Measurements from ENCODE around the gene ATP12A. TPM values are rescaled to one million over a fixed set of nuclear protein-coding genes. Genes with fewer than 3 reads are reported as not detected.

Gene ATP12A
- total RNA-seq, 2 donors from 2014 or later, result under 0.01 to 0.26 TPM

DNA sequence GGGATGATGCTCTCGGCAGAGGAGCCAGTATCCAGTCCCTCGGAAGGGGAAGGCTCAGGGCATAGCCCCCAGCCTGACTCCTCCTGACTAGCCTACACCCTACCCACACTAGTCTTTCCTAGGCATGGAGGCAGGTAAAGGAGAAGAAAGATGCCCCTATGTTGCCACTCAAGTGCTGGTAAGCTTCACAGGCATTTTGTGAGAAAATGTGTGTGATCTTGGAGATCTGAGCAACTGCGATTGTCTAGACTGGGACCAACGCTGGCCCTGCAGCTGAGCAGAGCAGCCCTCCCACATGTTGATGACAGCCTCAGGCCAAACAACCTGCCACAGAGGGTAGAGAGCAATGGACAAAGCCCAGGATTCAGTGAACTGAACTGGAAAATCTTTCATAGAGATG lies 11.7 kb upstream of the ATP12A start:
- intact Hi-C loops (cut with DNase I), result no loop called here
- DNase-seq (no peak), ATAC-seq (no peak)
- no peaks in the 10 kb centered on the region for H3K9me3 ChIP-seq
- no peaks in the 10 kb centered on the region for H3K27me3 ChIP-seq
- no peaks in the 10 kb centered on the region for H3K36me3 ChIP-seq (replicated peaks in 1 of 2; ENCODE audit: insufficient read depth in 1 of 2, low read depth in 2 of 2)
- WGBS, 2 donors, result 47 to 59% methylated on average over 4 of the region's 4 CpGs
- no peak overlapping the region for H3K4me3 ChIP-seq
- peaks cover 5% of the 10 kb centered on the region for H3K4me1 ChIP-seq
- TF ChIP-seq CTCF (IDR thresholded peaks at IDR 0.05) (no peak), POLR2A (IDR thresholded peaks at IDR 0.05) (no peak)
- no peak overlapping the region for H3K27ac ChIP-seq

- 72 to 81% methylated on average over 4 to 5 of the region's 5 CpGs for WGBS, 2 donors
- no peak overlapping the region for H3K27ac ChIP-seq
- TF ChIP-seq CTCF (IDR thresholded peaks at IDR 0.05) (no peak), POLR2A (IDR thresholded peaks at IDR 0.05) (no peak)
- intact Hi-C loops (cut with DNase I), result no loop called here
- no peak overlapping the region for H3K4me3 ChIP-seq
- DNase-seq (no peak), ATAC-seq (no peak)
- no peaks in the 10 kb centered on the region for H3K9me3 ChIP-seq
- H3K27me3 ChIP-seq, result no peaks in the 10 kb centered on the region
- peaks cover 5% of the 10 kb centered on the region for H3K4me1 ChIP-seq
- no peaks in the 10 kb centered on the region for H3K36me3 ChIP-seq (replicated peaks in 1 of 2; ENCODE audit: insufficient read depth in 1 of 2, low read depth in 2 of 2)
Observed at GRCh38 chr13:24668955-24669582, 11.1 kb upstream of the ATP12A start.

DNA sequence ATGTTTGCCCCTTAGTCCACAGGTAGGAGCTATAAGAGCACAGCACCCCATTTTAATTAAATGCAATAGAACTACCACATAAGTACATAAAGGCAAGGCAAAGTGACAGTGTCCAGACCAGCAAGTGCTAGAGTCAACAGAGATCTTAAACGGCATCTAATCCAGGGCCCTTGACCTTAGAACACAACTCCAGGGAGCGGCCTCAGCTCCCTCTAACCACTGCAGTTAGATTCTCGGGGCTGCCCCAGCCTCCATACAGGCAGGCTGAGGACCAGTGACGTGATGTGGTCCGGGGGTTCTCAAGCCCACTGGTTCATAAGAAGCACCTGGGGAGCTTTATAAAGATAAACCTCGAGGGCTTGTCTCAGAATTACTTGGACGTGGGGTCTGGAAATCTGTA lies 10.0 kb upstream of the ATP12A start:
- Histone ChIP-seq H3K4me3 (no peak overlapping the region), H3K27me3 (no peaks in the 10 kb centered on the region), H3K4me1 (peaks cover 5% of the 10 kb centered on the region), H3K27ac (no peak overlapping the region), H3K9me3 (no peaks in the 10 kb centered on the region), H3K36me3 (replicated peaks in 1 of 2; ENCODE audit: insufficient read depth in 1 of 2, low read depth in 2 of 2) (no peaks in the 10 kb centered on the region)
- 51 to 52% methylated on average over 2 to 7 of the region's 7 CpGs for WGBS, 2 donors
- DNase-seq (no peak), ATAC-seq (no peak)
- TF ChIP-seq POLR2A (IDR thresholded peaks at IDR 0.05) (no peak), CTCF (IDR thresholded peaks at IDR 0.05) (no peak)
- intact Hi-C loops (cut with DNase I), result no loop called here

GRCh38 chr13:24670961-24671381 lies 9.2 kb upstream of the ATP12A start:
- ATAC-seq (peak; percentile 19), DNase-seq (peak in 1 of 4 donors; percentile 14)
- H3K4me3 ChIP-seq, result no peak overlapping the region
- H3K27me3 ChIP-seq, result no peaks in the 10 kb centered on the region
- no peak overlapping the region for H3K27ac ChIP-seq
- no peak for TF ChIP-seq POLR2A (IDR thresholded peaks at IDR 0.05)
- TF ChIP-seq CTCF (IDR thresholded peaks at IDR 0.05), result no peak
- H3K4me1 ChIP-seq, result peaks cover 5% of the 10 kb centered on the region
- H3K9me3 ChIP-seq, result no peaks in the 10 kb centered on the region
- H3K36me3 ChIP-seq (replicated peaks in 1 of 2; ENCODE audit: insufficient read depth in 1 of 2, low read depth in 2 of 2), result no peaks in the 10 kb centered on the region
- intact Hi-C loops (cut with DNase I), result no loop called here
- WGBS, 2 donors, result 9 to 14% methylated on average over 6 of the region's 6 CpGs

Measured in body of pancreas (tissue), 4 donors.